ENCODE measurements around the gene PDS5B. TPM values are rescaled to one million over a fixed set of nuclear protein-coding genes. Genes with fewer than 3 reads are reported as not detected.

PDS5B gene
- total and polyA plus RNA-seq, 11 donors, result 3.7 to 28.8 (median 18.6) TPM

- intact Hi-C loops (cut with DNase I), result no loop called here
- ATAC-seq, result no peak
- WGBS, 4 donors, result 74 to 82% (median 78%) methylated on average over 1 of the region's 1 CpG
Measured at GRCh38 chr13:32659736-32660135, 73.5 kb downstream of the PDS5B start.

GRCh38 chr13:32660227-32660626 lies 74.0 kb downstream of the PDS5B start:
- Histone ChIP-seq H3K4me3 (no peak overlapping the region), H3K9me3 (peaks cover 0 to 21% (median 2%) of the 10 kb centered on the region in 12 donors), H3K4me1 (peaks cover 0 to 7% (median 0%) of the 10 kb centered on the region in 12 donors), H3K36me3 (peaks cover 0 to 9% (median 0%) of the 10 kb centered on the region in 9 donors), H3K27me3 (no peaks in the 10 kb centered on the region), H3K27ac (no peak overlapping the region)
- intact Hi-C loops (cut with DNase I), result no loop called here
- no peak for ATAC-seq
- no peak for TF ChIP-seq CTCF (IDR thresholded peaks at IDR 0.05)
- TF ChIP-seq POLR2A (IDR thresholded peaks at IDR 0.05), result no peak
- no peak for DNase-seq
- WGBS, 4 donors, result 76 to 82% (median 80%) methylated on average over 2 of the region's 2 CpGs

More at GRCh38 chr13:32659736-32660135, 73.5 kb downstream of the PDS5B start:
- H3K9me3 ChIP-seq, result peaks cover 0 to 21% (median 2%) of the 10 kb centered on the region in 12 donors
- H3K27me3 ChIP-seq, result no peaks in the 10 kb centered on the region
- peaks cover 0 to 7% (median 0%) of the 10 kb centered on the region in 12 donors for H3K4me1 ChIP-seq
- DNase-seq, result no peak
- no peak for TF ChIP-seq POLR2A (IDR thresholded peaks at IDR 0.05)
- no peak for TF ChIP-seq CTCF (IDR thresholded peaks at IDR 0.05)
- H3K27ac ChIP-seq, result no peak overlapping the region
- no peak overlapping the region for H3K4me3 ChIP-seq
- H3K36me3 ChIP-seq, result peaks cover 0 to 9% (median 0%) of the 10 kb centered on the region in 9 donors

- no peak for DNase-seq
- no peak overlapping the region for H3K4me3 ChIP-seq
- peaks cover 0 to 9% (median 0%) of the 10 kb centered on the region in 9 donors for H3K36me3 ChIP-seq
- TF ChIP-seq POLR2A (IDR thresholded peaks at IDR 0.05) (no peak), CTCF (IDR thresholded peaks at IDR 0.05) (no peak)
- H3K4me1 ChIP-seq, result peaks cover 0 to 7% (median 0%) of the 10 kb centered on the region in 12 donors
- no peak overlapping the region for H3K27ac ChIP-seq
- no peak for ATAC-seq
- peaks cover 0 to 12% (median 0%) of the 10 kb centered on the region in 12 donors for H3K9me3 ChIP-seq
- H3K27me3 ChIP-seq, result no peaks in the 10 kb centered on the region
- intact Hi-C loops (cut with DNase I), result no loop called here
Measured at GRCh38 chr13:32661685-32662084, 75.4 kb downstream of the PDS5B start.

DNA sequence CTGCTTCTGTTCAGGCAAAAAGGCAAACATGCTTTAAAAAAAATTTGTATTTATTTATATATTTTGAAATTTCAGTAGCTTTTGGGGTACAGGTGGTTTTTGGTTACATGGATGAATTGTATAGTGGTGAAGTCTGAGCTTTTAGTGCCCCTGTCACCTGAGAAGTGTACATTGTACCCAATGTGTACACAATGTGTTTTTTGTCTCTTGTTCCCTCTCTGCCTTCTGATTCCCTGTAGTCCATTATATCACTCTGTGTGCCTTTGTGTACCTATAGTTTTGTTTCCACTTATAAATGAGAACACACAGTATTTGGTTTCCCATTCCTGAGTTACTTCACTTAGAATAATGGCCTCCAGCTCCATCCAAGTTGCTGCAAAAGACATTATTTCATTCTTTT lies 77.4 kb downstream of the PDS5B start:
- Histone ChIP-seq H3K36me3 (peaks cover 0 to 21% (median 8%) of the 10 kb centered on the region in 9 donors), H3K9me3 (no peaks in the 10 kb centered on the region), H3K27ac (no peak overlapping the region), H3K4me3 (no peak overlapping the region), H3K27me3 (no peaks in the 10 kb centered on the region), H3K4me1 (peaks cover 0 to 7% (median 0%) of the 10 kb centered on the region in 12 donors)
- no peak for DNase-seq
- ATAC-seq, result no peak
- TF ChIP-seq POLR2A (IDR thresholded peaks at IDR 0.05), result no peak
- TF ChIP-seq CTCF (IDR thresholded peaks at IDR 0.05), result no peak
- intact Hi-C loops (cut with DNase I), result no loop called here

All from heart left ventricle (tissue), 16 donors.